ENCODE measurements around the gene CCT7.
"Not testable (repeated sequence)": the region's sequence is repeated elsewhere in the genome, so short reads cannot be mapped to it uniquely, and the experiment has no call there.

The CCT7 gene

GRCh38 chr2:73255907-73256617 is 22.0 kb downstream of the CCT7 start:
- peak; percentile 13 for DNase-seq

DNA sequence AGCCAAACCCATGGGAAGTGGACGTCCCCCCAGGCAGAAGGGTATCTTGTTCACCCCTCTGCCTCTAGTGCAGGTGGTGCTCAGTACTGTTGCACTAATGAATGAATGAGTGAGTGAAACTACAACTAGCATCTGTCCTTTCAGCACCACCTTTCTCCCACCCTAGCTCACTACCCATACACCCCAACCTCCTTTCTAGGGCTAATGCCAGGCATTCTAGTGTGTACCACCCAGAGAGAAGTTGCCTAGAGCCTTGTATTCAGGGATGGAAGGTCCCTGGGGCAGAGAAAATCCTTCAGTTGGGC is 22.5 kb downstream of the CCT7 start:
- DNase-seq: no peak

GRCh38 chr2:73257021-73257420 is 22.9 kb downstream of the CCT7 start:
- no peak for DNase-seq

GRCh38 chr2:73257425-73258125 is 23.5 kb downstream of the CCT7 start:
- no peak for DNase-seq

GRCh38 chr2:73258186-73258912 is 24.2 kb downstream of the CCT7 start:
- DNase-seq: no peak

DNA sequence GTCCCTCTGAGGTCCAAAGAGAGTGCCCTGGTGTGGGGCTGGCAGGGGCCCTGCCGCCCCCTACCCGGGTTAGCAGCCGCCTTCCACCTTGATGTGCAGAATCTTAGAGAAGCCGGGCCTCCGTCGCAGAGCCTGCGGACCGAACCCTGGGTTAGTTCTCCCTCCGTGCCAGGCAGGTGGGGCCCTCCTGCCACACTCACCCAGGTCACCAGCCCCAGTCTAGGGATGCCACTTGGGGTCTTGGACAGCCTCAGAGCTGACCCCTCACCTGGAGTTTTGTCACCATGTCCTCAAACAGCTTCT is 24.8 kb downstream of the CCT7 start:
- no peak for DNase-seq

DNA sequence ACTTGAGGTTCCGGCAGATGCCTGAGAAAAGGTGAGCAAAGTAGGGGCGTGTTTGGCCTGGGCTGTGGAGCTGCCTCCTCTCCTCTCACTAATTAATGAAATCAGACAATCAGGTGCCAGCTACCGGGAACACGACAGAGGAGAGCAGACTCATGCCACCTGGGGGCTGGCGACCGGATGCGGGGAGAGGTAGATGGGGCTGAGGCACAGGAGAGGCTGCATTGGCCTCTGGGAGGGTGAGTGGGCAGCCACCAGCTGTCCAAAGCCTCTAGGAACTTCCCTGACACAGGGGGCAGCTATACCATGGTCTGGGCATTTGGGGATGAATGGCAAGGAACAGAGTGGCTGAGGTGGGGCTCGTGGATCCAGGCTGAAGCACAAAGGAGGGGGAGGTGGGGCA is 25.2 kb downstream of the CCT7 start:
- no peak for DNase-seq

GRCh38 chr2:73259704-73260337 is 25.7 kb downstream of the CCT7 start:
- DNase-seq: no peak

- peak; percentile 56 for DNase-seq
Measured at GRCh38 chr2:73260338-73260984, 26.4 kb downstream of the CCT7 start.

DNA sequence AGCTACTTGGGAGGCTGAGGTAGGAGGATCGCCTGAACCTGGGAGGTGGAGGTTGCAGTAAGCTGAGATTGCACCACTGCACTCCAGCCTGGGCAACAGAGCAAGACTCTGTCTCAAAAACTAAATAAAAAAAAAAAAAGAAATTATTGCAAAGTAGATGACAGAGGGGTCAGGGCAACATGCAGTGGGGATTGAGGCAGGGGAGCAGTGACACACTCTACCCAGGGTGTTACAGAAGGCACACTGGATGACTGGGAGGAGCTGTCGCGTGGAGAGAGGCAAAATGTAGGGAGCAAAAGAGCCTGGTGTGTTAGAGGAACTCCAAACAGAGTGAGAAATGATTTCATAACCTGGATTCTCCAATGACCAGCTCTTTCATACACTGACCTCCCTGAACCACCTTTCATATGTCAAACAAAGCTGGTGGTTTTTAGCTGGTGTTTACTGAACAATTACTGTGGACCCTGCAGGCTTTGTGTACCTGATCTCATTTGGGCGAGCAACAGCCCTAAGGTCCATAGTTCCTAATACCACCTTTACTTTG is 28.1 kb downstream of the CCT7 start:
- DNase-seq: no peak

DNA sequence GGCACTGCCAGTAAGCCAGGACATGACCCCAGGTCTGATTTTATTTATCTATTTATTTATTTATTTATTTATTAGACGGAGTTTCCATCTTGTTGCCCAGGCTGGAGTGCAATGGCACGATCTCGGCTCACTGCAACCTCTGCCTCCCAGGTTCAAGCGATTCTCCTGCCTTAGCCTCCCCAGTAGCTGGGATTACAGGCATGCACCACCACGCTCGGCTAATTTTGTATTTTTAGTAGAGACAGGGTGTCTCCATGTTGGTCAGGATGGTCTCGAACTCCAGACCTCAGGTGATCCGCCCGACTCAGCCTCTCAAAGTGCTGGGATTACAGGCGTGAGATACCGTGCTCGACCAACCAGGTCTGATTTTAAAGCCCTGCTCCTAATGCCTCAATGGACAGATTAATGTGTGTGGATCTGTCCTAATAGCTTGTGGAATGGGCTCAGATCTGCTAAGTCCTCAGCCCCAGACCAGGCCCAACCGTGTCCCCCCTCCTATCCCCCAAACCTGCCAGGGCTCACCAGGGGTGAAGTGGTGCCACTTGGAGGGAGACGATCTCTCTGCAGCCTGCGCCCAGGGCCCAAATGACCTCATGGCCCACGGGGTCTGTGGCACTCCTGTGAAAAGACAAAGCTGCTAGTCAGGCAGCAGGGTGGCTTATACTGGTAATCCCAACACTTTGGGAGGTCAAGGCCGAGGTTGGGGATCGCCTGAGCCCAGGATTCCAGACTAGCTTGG is 28.8 kb downstream of the CCT7 start:
- DNase-seq: not testable (repeated sequence)

GRCh38 chr2:73263540-73264331 is 29.6 kb downstream of the CCT7 start:
- no peak for DNase-seq

DNA sequence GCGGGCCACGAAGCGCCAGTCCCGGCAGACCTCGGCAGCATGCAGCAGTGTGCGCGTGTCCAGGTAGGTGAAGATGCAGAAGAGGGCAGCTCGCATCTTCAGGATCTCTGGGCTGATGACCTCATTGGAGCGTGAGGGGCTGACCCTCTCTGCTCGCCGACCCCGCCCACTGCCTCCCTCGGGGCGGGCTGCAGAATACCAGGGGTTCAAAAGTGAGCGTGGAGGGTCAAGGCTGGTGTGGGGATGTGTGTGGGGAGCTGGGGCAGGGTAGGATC is 30.2 kb downstream of the CCT7 start:
- no peak for DNase-seq

DNA sequence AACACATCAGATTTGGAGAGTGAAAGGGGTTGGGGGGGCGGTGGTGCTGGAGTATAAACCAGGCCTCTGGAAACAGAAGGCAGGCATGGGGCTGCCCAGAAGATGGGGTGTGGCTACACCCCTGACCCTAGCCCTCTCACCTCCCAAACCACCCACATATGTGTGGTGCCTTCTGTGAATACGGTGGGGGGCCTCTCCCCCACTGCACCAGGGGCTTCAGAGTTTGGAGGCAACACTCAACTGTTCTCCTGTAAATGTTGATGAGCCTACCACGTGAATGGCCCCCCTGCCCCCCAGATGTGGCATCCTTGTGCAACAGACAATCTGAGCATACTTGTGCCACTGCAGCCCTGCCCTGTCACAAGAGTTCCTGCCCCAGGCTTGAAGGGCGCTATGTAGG is 30.7 kb downstream of the CCT7 start:
- no peak for DNase-seq

DNA sequence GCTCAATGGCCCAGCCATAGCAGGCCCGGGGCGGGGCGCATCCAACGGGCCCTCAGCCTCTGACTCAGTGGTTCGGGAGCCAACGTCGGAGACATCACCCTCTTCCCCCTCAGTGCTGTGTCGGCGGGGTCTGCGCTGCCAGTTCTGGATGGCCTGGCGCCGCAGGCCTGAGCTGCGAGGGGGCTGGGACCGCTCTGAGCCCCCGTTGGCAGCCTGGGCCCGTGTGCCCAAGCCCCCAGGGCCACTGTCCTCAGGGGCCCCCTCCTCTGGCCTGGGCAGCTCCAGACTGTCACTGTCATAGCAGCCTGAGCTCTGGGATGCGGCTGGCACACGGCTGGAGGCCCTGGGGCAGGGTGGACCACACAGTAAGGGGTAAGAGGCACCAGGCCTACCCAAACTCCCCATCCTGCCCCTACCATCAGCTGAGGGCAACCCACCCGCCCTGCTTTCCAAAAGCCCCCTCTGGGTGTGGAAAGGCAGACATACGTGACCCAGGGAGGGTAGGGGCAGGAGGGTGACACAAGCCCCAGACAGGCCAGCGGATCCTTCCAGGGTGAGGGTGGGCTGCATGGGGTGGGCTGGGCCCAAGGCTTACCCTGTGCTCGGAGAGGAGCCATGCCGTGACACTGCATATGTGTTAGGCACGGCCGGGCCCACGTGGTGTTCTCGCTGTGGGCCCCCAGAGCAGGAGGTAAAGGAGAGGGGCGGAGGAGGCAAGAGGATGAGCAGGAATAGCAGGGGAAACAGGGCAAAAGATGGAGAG is 31.4 kb downstream of the CCT7 start:
- DNase-seq: no peak

DNA sequence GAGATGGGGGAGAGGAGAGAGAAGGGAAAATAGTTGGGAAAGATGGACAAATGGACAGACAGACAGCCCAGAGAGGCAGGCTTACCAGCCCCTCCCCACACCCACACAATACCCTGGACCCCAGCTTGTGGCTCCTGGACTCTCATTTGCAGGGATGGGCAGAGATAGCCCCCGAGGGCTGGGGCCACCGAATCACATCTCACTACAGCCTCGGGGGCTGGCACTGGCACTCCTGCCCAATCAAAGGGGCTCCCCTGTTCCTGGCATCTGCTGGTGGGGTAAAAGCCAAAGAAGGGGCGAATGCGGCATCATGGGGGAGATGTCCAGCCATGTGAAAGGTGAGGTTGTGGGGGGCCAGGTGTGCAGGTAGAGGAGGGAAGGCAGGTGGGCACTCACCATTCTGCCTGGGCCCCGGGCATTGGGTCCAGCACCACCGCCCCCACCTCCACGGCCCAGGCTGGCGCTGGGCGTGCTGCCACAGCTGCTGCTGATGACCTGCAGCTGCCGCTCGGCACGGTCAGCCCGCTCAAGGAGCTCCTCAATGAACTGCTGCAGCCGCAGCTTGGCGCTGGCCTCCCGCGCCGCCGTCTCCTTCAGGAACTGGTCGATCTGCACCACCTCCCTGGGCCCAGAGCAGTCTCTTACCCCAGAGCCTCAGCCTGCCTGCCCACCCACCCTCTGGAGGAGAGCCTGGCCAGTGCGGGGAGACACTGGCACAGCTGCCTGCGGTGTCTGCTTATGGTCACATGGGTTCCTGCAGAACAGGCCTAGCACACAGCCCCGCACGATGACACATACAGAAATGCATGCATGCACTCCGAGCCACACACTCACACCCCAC is 32.2 kb downstream of the CCT7 start:
- DNase-seq: no peak

GRCh38 chr2:73267008-73267407 is 32.9 kb downstream of the CCT7 start:
- DNase-seq: no peak

- no peak for DNase-seq
Measured at GRCh38 chr2:73268366-73268829, 34.3 kb downstream of the CCT7 start.

GRCh38 chr2:73268830-73269685 is 35.0 kb downstream of the CCT7 start:
- peak; percentile 96 for DNase-seq
